ENCODE data around the gene CLMP. TPM values are rescaled to one million over a fixed set of nuclear protein-coding genes. Genes with fewer than 3 reads are reported as not detected.

Gene CLMP
- total and polyA plus RNA-seq, 2 donors (not counting 3 experiments of a cell fraction or from before 2014, with no cell fraction given) = 0.03 to 0.18 TPM

GRCh38 chr11:123241874-123242543 lies 47.0 kb upstream of the CLMP start:
- no TSS peak for BruUV-seq (replicated peaks)
- no peaks in the 10 kb centered on the region for H3K9me1 ChIP-seq (replicated peaks; ENCODE audit: control insufficient read depth, extremely low read depth, insufficient read depth, low read length)
- dilution Hi-C loops (cut with MboI; ENCODE audit: extremely low pct_ligation_motif_present, low sequenced_read_pairs) = no loop called here
- intact Hi-C loops (cut with micrococcal nuclease) = no loop called here
- H3K4me1 ChIP-seq (ENCODE audit: control insufficient read depth, extremely low read depth, insufficient read depth, low read length) = no peaks in the 10 kb centered on the region
- no peaks in the 10 kb centered on the region for H3K36me3 ChIP-seq (ENCODE audit: control insufficient read depth in 2 of 2, extremely low read depth in 1 of 2, insufficient read depth in 2 of 2, low read length in 2 of 2)
- H3K4me3 ChIP-seq (replicated peaks in 1 of 3; ENCODE audit: insufficient read depth in 1 of 3, low read depth in 1 of 3, low read length in 3 of 3) = no peak overlapping the region
- DNase-seq (ENCODE audit: low read depth, low spot score) (no peak), FAIRE-seq (no peak)
- no peaks in the 10 kb centered on the region for H3K9me3 ChIP-seq (replicated peaks; ENCODE audit: control insufficient read depth, insufficient read depth, low read length)
- H3K27ac ChIP-seq (ENCODE audit: insufficient read depth, low read depth, low read length) = no peak overlapping the region
- no peak overlapping the region for H3K9ac ChIP-seq (replicated peaks; ENCODE audit: extremely low read depth, insufficient read depth, low read length)
- ChIA-PET POLR2A (no interaction called here), CTCF (interaction anchor here (0.6 to 7.0 kb wide), 3 partner anchors 19 to 1642 kb away, joined by 3 to 587 read pairs (median 13); no protein-coding TSS in a partner anchor)
- TF ChIP-seq GATA2 (IDR thresholded peaks at IDR 0.05; ENCODE audit: insufficient read depth, insufficient read length, low read depth, low read length) = no peak
- TF ChIP-seq MYC (IDR thresholded peaks at IDR 0.05; ENCODE audit: low read depth, low read length) = no peak
- no peak for TF ChIP-seq FOS (IDR thresholded peaks at IDR 0.05; ENCODE audit: borderline replicate concordance, insufficient read depth, low read length)
- TF ChIP-seq POLR2A (IDR thresholded peaks at IDR 0.05; ENCODE audit: low read depth, low read length) = no peak
- TF ChIP-seq JUN (IDR thresholded peaks at IDR 0.05; ENCODE audit: borderline replicate concordance, insufficient read depth, insufficient read length, low read depth) = no peak
- no peak for TF ChIP-seq CTCF (IDR thresholded peaks at IDR 0.05; ENCODE audit: extremely low read depth in 1 of 2, insufficient read depth in 1 of 2, low read depth in 1 of 2, low read length in 2 of 2)
- TF ChIP-seq MAX (IDR thresholded peaks at IDR 0.05; ENCODE audit: insufficient read depth, insufficient read length) = no peak
- no peak for TF ChIP-seq POLR2AphosphoS5 (IDR thresholded peaks at IDR 0.05; ENCODE audit: insufficient read depth, low read depth, low read length)
- no peak for TF ChIP-seq EZH2 (IDR thresholded peaks at IDR 0.05; ENCODE audit: borderline replicate concordance, low read depth, low read length, severe bottlenecking)
- no peaks in the 10 kb centered on the region for H3K79me2 ChIP-seq (ENCODE audit: control insufficient read depth, insufficient read depth, low read length)
- no peak overlapping the region for H3K4me2 ChIP-seq (ENCODE audit: insufficient read depth, low read length)
- H4K20me1 ChIP-seq (replicated peaks; ENCODE audit: control insufficient read depth, extremely low read depth, insufficient read depth, low read length) = no peaks in the 10 kb centered on the region
- H2AFZ ChIP-seq (ENCODE audit: low read depth, low read length) = no peak overlapping the region
- peaks cover 0 to 4% of the 10 kb centered on the region in 2 experiments for H3K27me3 ChIP-seq (ENCODE audit: control insufficient read depth in 2 of 2, insufficient read depth in 2 of 2, low read length in 2 of 2)
